ENCODE data around the gene NMS.

Gene NMS

DNA sequence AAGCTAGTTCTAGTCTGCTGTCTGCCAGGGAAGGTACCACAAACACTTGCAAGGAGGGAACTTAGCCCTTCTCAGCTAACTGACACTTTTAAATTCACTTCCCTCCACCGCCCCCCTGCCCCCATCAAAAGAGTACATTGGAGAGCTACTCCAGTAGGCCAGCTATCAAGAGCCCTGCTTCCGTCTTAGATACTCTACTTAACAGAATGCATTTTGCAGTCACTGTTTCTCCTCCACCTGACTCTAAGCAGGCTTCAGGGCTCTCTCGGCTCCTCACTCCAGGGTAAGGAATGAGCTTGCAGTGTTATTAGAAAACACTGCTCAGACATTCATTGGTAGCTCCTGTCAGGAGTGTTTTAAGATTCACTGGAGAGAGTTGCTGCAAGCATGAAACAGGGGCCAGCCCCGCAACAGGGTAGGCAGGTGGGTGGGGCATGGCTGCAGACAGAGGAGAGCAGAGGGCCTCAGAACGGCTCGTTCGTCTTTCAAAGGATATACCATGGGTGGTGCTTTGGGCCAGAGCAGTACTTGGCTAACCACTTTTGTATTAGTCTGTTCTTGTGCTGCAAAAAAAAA lies 57.2 kb downstream of the NMS start:
- Histone ChIP-seq H3K9ac (ENCODE audit: low read length) (no peak overlapping the region), H3K4me2 (ENCODE audit: low read length) (no peak overlapping the region), H3K4me3 (ENCODE audit: low read depth, low read length, poor library complexity, severe bottlenecking) (no peak overlapping the region), H4K20me1 (ENCODE audit: insufficient read depth, low read length) (no peaks in the 10 kb centered on the region), H3K27ac (ENCODE audit: low read depth, low read length, poor library complexity, severe bottlenecking) (no peak overlapping the region), H3K4me1 (ENCODE audit: insufficient read depth, low read length, severe bottlenecking) (no peaks in the 10 kb centered on the region), H3K9me2 (ENCODE audit: low read depth, low read length) (no peaks in the 10 kb centered on the region), H3K27me3 (ENCODE audit: insufficient read depth, low read length) (peaks cover 3% of the 10 kb centered on the region; the same call in 1 of the 2 replicates), H2AFZ (ENCODE audit: low read length) (no peak overlapping the region), H3F3A (ENCODE audit: insufficient read depth, low read length) (no peaks in the 10 kb centered on the region), H3K9me3 (ENCODE audit: low read length) (no peaks in the 10 kb centered on the region), H3K79me2 (ENCODE audit: insufficient read depth, low read length) (no peaks in the 10 kb centered on the region), H3K36me3 (ENCODE audit: insufficient read depth, low read length) (no peaks in the 10 kb centered on the region)
- TF ChIP-seq EZH2 (IDR thresholded peaks at IDR 0.05; ENCODE audit: borderline replicate concordance, low read length), result no peak
- TF ChIP-seq, protein P1, sequence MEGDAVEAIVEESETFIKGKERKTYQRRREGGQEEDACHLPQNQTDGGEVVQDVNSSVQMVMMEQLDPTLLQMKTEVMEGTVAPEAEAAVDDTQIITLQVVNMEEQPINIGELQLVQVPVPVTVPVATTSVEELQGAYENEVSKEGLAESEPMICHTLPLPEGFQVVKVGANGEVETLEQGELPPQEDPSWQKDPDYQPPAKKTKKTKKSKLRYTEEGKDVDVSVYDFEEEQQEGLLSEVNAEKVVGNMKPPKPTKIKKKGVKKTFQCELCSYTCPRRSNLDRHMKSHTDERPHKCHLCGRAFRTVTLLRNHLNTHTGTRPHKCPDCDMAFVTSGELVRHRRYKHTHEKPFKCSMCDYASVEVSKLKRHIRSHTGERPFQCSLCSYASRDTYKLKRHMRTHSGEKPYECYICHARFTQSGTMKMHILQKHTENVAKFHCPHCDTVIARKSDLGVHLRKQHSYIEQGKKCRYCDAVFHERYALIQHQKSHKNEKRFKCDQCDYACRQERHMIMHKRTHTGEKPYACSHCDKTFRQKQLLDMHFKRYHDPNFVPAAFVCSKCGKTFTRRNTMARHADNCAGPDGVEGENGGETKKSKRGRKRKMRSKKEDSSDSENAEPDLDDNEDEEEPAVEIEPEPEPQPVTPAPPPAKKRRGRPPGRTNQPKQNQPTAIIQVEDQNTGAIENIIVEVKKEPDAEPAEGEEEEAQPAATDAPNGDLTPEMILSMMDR (IDR thresholded peaks at IDR 0.05; ENCODE audit: low read length), result no peak

DNA sequence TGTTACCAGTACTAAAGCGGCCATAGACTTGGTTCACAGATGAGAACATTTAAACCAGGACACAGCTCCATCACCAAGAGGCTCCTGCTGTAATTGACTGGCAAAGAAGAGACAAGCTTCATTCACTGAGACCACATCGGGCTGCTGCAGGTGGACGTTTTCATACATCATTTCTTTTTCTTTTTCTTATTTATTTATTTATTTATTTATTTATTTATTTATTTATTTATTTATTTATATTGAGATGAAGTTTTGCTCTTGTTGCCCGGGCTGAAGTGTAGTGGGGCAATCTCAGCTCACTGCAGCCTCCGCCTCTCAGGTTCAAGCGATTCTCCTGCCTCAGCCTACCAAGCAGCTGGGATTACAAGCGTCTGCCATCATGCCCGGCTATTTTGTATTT lies 58.9 kb downstream of the NMS start:
- Histone ChIP-seq H4K20me1 (ENCODE audit: insufficient read depth, low read length) (no peaks in the 10 kb centered on the region), H3K36me3 (ENCODE audit: insufficient read depth, low read length) (no peaks in the 10 kb centered on the region), H3K27ac (ENCODE audit: low read depth, low read length, poor library complexity, severe bottlenecking) (no peak overlapping the region), H3K4me2 (ENCODE audit: low read length) (no peak overlapping the region), H3K9me2 (ENCODE audit: low read depth, low read length) (no peaks in the 10 kb centered on the region), H3K9me3 (ENCODE audit: low read length) (no peaks in the 10 kb centered on the region), H3K9ac (ENCODE audit: low read length) (no peak overlapping the region), H3K4me1 (ENCODE audit: insufficient read depth, low read length, severe bottlenecking) (no peaks in the 10 kb centered on the region), H2AFZ (ENCODE audit: low read length) (no peak overlapping the region), H3K4me3 (ENCODE audit: low read depth, low read length, poor library complexity, severe bottlenecking) (no peak overlapping the region), H3F3A (ENCODE audit: insufficient read depth, low read length) (no peaks in the 10 kb centered on the region), H3K27me3 (ENCODE audit: insufficient read depth, low read length) (peaks cover 3% of the 10 kb centered on the region; the same call in 1 of the 2 replicates), H3K79me2 (ENCODE audit: insufficient read depth, low read length) (no peaks in the 10 kb centered on the region)
- TF ChIP-seq, protein P1 (IDR thresholded peaks at IDR 0.05; ENCODE audit: low read length), result no peak
- TF ChIP-seq EZH2 (IDR thresholded peaks at IDR 0.05; ENCODE audit: borderline replicate concordance, low read length), result no peak

DNA sequence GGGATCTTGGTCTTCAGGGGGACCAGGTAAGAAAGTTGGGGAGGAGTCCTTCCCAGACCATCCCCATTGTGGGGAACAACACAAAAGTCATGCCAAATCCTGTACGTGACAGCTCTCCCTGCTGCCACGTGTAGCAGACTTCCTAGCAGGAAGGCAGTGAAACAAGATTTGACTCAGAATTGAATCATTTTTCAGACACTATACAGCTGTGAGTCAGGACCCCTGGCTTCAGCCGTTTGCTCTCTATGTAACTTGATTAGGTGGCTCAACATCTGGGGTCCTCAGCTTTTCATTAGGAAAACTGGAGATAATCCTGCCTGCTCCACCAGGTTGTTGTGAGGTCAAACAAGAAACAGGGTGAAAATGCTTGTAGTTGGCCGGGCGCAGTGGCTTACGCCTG lies 59.6 kb downstream of the NMS start:
- H3K27me3 ChIP-seq (ENCODE audit: insufficient read depth, low read length), result peaks cover 3% of the 10 kb centered on the region; the same call in 1 of the 2 replicates
- no peaks in the 10 kb centered on the region for H3K4me1 ChIP-seq (ENCODE audit: insufficient read depth, low read length, severe bottlenecking)
- no peaks in the 10 kb centered on the region for H3K9me3 ChIP-seq (ENCODE audit: low read length)
- no peaks in the 10 kb centered on the region for H4K20me1 ChIP-seq (ENCODE audit: insufficient read depth, low read length)
- no peaks in the 10 kb centered on the region for H3K79me2 ChIP-seq (ENCODE audit: insufficient read depth, low read length)
- H3F3A ChIP-seq (ENCODE audit: insufficient read depth, low read length), result no peaks in the 10 kb centered on the region
- H3K9me2 ChIP-seq (ENCODE audit: low read depth, low read length), result no peaks in the 10 kb centered on the region
- no peaks in the 10 kb centered on the region for H3K36me3 ChIP-seq (ENCODE audit: insufficient read depth, low read length)
- no peak for TF ChIP-seq EZH2 (IDR thresholded peaks at IDR 0.05; ENCODE audit: borderline replicate concordance, low read length)
- TF ChIP-seq, protein P1 (IDR thresholded peaks at IDR 0.05; ENCODE audit: low read length), result no peak
- no peak overlapping the region for H3K4me3 ChIP-seq (ENCODE audit: low read depth, low read length, poor library complexity, severe bottlenecking)
- no peak overlapping the region for H3K4me2 ChIP-seq (ENCODE audit: low read length)
- no peak overlapping the region for H3K9ac ChIP-seq (ENCODE audit: low read length)
- H3K27ac ChIP-seq (ENCODE audit: low read depth, low read length, poor library complexity, severe bottlenecking), result no peak overlapping the region
- H2AFZ ChIP-seq (ENCODE audit: low read length), result no peak overlapping the region
